ENCODE data around the gene BCLAF1.
A peak's percentile ranks its signal among the peaks of the same experiment; 100 is the strongest.
"Not testable (repeated sequence)": the region's sequence is repeated elsewhere in the genome, so short reads cannot be mapped to it uniquely, and the experiment has no call there.

Gene BCLAF1

DNA sequence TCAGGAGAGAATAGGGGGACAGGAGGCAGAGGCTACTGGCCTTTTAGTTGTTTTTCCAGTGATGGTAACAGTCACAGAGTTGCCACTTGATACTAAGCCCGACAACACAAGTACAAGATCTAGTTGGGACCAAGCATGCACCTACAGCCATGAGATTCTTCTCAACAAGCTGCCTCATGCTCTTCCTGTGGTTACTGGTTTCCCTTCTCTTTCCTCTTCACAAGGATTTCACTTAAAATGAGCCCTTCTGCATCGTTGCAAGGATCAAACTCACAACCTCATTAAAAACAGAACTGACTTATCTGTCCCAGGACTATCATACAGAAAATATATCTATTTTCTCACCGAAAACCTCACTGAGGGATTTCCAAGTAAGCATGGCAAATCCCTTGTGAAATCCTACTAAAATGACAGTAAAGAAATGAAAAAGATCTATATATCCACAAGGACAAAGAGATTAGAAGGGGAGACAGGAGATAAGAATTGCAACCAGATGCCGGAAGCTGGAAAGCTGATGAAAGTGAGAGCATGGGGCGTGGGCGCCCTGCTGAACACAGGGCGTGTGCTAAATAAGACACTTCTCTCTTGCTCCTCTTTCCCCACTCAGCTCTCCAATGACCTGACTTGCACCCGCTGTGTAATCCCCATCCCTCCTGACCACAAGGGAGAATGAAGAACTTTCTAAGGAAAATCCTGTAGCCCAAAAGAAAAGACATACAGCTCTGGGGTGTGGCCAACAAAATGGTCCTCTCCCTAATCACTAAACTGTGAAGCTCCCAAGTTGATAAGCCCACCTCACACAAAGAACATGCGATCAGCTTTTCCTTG, 53.0 kb downstream of the BCLAF1 start:
- DNase-seq = no peak

DNA sequence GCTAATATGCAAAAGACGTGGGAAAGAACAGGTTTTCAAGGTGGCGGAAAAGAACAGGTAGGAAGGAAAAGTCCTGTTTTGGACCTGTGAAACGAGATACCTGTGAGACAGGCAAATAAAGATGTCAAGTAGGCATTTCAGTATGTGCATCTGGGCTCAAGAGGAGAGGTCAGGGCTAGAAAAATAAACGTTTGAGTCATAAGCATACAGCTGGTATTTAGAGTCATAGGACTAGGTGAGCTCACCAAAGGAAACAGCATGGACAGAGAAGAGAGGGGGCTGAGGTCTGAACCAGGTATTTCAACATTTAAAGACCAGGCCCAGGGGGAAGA, 54.4 kb downstream of the BCLAF1 start:
- no peak for DNase-seq

DNA sequence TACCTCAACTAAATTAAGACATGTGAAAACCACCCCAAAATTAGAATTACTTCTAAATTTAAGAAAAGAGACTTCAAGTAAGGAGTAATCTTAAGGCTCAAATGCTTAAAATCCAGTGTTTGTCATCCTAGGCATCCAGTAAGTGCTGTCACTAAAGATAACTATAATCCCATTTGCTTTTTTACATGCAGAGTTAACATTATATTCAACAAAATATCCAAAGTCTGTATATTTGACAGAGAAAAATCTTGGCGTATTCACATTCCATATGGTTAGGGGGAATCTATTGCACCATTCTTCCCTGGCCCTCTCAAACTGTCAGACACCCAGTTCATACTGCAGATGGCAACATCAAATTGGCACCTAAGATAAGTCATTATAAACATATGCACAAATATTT, 56.9 kb downstream of the BCLAF1 start:
- no peak for DNase-seq

DNA sequence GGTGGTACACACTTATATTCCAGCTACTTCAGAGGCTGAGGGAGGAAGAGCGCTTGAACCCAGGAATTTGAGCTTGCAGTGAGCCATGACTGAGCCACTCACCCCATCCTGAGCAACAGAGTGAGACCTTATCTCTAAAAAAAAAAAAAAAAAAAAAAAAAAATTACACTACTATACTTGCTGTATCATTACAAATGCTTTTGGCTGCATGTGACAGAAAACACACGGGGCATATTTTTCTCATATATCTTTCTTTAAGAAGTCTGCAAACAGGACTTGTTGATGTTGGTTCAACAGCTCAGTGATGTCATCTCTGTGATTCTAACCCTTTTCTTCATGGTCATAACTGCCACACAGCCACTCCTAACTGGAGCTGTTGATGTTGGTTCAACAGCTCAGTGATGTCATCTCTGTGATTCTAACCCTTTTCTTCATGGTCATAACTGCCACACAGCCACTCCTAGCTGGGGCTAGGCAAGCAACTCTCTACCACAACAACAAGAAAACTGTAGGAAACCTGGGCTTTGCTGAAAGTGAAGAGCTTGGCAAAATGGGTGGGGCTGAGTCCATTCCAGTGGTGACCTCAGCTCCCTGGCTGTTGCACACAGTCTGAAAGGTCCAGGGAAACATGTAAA, 59.3 kb downstream of the BCLAF1 start:
- no peak for DNase-seq

DNA sequence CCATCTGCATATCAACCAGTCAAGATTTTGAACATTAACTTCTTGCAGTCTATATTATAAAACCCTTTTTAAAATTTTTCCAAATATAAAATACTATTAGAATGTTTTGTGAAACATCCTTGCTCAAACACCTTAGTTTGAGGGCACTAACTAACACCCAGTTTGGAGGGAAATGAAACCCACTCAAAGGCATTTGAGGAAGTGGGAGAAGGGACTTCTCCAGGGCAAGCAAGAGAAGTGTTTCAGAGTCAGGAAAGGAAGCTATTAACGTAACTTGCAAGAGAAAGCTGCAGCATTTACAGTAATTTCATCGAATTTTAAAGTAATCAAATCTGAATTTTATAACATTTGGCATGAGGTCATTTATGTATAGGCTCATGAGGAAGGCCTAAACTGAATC, 60.8 kb downstream of the BCLAF1 start:
- DNase-seq = no peak

DNA sequence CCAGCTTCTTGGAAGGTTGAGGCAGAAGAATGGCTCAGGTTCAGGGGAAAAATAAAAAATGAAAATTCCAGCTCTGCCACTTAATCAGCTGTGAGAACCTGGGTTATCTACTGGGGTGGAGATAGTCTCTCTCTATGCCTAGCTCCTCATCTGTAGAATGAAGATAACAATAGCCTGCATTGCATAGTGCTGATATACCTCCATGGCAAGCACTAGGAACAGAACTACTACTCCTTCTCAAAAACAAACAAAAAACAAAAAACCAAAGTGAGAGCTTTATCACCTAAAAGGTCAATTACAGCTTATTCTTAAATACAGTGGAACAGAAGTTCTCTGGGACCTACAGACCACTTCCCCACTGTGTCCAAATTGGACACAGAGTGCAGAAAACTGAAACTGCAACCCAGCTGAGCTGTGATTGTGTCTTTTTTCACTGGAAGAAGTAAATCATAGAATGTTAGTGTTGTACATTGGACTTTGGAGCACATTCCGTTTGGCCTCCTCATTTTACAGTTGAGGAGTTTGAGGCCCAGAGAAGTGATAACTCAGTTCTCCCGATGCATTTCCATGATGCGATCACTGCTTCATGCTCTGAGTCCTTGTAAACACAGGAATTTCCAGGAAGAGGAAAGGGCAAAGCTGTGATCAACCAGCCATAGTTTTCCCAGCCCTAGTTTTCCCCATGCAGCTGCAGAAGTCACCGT, 62.8 kb downstream of the BCLAF1 start:
- DNase-seq = no peak

DNA sequence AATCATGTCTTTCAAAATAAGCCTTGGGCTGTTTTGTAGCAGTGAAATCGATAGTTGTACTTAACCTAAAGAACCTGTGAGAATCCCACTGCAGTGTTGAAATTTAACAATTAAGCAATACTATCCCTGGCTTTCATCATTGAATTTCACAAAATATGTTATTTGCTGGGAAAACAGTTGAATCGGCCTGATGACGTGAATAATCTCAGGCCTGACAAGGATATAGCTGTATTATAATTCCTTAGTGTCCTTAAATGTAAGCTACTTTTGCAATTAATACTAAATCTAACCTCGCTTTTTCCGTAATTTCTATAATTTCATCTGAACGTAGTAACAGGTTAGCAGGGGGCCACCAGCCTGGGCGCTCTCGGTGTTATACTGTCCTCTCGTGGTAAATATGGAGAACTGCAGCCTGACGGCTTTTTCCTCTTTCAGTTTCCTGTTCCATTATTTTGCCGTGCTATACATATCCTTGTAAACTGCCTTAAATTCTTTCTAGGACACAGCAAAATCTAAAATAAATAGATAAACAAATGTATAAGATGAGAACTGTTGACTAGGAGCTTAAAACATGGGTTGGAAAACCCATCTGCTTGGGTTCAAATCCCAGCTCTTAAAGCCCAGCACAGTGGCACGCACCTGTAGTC, 63.5 kb downstream of the BCLAF1 start:
- DNase-seq = peak; percentile 42

DNA sequence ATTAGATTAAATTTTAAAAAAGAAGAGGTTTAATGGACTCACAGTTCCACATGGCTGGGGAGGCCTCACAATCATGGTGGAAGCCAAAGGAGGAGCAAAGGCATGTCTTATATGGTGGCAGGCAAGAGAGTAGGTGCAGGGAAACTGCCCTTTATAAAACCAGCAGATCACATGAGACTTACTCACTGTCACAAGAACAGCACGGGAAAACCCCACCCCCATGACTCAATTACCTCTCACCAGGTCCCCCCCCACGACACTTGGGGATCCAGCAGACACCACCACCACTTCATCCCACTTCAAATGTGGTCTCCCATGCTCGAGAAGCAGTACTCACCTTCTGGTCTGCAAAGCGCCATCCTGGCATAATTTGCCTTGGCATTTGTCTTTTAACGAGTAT, 64.2 kb downstream of the BCLAF1 start:
- no peak for DNase-seq

DNA sequence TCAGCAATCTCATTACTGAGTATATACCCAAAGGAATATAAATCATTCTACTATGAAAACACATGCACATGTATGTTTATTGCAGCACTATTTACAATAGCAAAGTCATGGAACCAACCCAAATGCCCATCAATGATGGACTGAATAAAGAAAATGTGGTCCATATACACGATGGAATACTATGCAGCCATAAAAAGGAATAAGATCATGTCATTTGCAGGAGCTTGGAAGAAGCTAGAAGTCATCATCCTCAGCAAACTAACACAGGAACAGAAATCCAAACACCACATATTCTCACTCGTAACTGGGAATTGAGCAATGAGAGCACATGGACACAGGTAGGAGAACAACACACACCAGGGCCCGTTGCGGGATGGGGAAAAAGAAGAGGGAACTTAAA, 64.7 kb downstream of the BCLAF1 start:
- not testable (repeated sequence) for DNase-seq

DNA sequence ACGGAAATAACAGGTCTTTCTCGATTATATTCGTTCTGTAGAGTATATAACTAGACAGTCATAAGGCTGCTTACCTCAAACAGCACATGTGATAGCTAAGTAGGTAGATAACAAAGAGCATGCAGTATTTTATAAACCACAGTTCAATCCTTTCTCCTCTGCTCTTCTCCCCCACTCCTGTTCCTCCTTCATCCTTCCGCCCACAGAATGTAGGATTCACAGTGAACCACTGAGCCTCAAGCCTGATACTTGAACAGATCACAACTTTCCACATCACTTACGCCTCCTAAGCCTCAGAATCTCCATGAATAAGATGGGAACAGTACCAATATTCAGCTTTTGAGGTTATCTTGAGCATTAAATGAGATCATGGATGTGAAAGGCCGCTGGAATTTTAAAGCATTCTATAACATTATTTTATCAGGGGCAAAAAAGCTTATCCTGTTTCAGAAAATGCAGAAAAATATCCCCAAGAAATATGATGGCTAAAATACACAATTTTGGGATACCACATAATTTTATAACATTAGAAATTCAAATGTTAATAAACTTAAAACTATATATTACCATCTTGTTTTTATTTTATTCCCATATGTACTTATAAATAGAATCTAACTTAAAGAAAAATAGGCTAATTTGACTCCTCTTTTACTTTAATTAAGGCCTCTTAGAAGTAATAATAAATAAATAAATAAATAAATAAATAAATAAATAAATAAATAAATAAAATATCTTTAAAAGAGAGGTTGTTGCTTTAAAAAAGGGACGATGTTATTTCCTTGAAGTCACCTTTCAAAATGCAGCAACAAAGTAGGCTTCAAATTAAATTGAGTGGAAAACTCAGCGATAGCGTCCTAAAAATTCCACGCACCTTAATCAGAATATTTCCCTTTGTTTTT, 72.9 kb downstream of the BCLAF1 start:
- no peak for DNase-seq

DNA sequence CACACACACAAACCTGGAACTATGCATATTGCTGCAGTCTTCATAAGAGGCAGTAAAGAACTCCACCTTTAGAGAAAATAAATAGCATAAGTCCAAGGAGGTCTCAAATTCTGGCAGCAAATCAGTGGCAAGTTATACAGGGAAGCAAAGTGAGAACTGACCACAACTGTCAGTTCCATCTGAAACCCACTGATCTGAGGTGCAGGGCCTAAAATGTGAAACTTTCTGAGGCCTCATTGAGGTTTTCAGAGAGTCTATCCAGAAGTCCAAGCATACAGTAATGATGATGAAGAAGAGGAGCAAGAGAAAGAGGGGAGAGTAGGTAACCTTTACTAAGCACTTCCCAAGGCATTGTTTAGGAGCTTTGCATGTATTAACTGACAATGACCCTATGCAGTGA, 75.8 kb downstream of the BCLAF1 start:
- no peak for DNase-seq

DNA sequence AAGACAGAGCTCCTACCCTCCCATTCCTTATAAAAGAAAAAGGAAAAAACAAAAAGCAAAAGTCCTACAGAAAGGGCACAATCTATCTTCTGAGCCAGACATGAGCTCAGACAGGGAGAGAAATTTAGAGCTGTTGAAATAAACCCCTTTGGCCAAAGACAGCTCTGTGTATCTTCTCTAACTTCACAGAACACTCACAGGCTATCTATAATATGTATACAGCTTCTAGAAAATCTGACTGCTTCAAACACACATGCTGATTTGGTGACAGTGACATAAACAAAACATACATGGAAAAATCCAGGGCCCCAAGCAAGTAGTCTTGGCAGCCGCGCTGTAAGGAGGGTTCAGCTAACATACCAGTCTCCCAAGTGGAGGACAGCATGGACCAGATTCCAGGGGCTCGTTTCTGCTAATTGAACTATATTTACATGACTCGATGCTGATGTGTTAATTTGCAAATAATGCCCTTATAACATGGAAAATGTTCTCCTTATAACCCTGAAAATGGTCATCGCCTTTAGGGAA, 76.6 kb downstream of the BCLAF1 start:
- no peak for DNase-seq

DNA sequence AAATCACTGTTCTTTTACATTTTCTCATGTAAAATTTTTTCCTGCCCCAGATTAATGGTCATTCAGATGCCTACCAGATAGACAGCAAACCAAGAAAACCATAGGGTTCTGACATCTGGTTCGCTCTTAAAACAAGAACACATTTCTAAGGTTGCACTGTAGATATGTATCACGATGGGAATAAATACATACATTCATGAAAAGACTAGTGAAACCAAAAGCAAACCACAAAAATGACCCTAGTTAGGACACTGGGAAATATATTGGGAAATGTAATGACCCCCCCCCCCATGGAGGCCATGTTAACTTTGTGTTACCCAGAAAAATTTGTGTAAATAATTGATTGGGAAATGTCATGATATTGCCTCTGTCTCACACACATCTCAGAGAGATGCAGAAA, 77.0 kb downstream of the BCLAF1 start:
- DNase-seq = no peak

DNA sequence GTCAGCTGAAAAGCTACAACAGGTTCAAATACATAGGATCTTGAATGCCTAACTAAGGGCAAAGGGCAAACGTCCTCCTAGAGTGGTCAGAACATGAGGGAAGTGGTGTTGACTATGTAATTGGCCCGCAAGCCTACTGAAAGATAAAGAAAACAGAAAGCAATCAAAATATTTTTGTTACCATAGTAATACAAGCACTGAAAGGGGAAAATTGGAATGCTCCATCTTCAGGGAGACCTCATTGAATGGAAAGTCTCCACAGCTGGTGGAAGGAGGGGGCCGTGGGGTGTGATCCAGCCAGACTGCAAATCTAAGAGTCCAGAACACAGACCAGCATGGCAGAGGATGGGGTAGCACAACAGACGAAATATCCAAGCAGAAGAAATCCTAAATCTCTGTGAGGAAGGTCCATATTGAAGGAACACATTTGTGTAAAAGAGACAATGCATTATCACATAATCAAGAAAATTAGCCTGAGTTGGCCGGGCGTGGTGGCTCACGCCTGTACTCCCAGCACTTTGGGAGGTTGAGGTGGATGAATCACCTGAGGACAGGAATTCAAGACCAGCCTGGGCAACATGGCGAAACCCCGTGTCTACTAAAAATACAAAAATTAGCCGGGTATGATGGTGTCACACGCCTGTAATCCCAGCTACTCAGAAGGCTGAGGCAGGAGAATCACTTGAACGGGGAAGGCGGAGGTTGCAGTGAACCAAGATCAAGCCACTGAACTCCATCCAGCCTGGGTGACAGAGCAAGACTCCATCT, 79.1 kb downstream of the BCLAF1 start:
- DNase-seq = no peak

DNA sequence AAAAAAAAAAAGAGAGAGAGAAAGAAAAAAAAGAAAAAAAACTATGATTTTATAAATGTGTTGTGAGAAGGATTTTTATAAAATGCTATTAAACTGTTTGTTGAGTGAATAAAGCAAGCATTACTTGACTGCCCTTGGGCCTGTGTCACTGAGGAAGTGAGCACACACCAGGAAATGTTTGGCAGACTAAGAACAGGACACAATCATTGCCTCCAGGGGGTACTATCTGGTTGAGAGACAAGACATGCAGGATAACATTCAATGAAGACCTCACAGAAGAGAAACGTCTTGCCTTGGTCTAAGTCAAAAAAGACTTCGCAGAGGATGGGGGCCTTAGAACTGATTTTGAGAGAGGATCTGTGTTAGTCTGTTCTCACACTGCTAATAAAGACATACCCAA, 80.2 kb downstream of the BCLAF1 start:
- DNase-seq = no peak

DNA sequence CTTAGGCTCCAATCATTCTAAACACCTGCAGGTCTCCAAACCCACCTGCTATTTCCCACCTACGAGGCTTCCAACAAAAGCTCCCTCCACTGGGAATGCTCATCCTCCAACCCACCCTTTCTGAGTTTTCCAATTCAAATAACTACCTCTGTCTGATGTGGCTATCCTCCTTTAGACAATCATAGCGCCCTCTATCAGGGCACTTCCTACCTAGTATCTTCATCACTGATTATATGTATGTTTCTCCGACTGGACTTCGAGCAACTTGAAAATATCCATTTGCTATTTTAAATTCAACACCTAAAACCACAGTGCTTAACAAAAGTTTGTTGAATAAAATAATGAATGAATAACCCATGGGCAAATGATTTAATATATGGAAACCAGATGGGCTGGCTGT, 80.9 kb downstream of the BCLAF1 start:
- DNase-seq = no peak

Data from NCI-H345 (cell line).